ENCODE data around the gene CDH4.

CDH4 gene

DNA sequence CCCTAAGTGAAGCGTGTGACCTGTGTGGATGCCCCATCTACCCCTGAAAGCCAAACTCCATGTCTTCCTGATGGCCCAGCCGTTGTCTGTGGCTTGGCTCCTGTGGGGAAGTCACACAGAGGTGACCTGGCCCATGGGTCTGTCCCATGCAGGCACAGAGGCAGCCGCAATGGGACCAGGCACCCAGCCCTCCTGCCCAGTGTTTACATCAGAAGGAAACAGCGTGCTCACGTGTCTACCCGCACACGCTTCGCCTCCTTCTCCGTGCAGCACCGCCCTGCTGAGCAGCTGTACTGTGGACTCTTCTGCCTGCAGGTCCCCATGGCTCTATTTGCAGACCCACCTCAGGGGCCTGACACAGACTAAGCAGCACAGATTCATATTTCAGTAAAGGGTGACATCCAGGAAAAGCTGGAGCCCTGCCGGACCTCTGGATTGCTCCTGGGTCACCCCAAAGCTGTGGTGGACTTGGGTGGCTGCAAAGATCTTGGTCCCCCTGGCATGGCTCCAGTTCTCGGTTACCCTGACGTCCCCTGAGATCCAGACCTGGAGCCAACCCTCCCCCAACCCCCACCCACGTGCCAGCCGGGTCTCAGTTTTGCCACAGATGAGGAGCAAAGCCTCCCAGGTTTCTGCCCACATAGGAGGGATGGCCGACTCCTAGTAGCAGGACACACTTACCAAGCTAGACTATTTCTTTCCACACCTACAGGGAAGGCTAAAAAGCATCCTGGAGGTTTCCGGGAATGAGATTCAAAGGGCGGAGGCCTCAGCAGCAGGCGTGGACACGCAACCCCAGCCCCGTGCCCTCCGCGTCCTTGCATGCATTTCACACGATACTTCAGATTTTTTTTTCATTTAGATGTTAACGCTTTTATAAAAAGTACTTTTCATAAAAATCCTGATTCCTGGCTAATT lies 120.3 kb downstream of the CDH4 start:
- no peak overlapping the region for H3K4me3 ChIP-seq (ENCODE audit: low read depth, low read length)
- no peak overlapping the region for H3K9ac ChIP-seq (ENCODE audit: low read depth, low read length)
- H3K27me3 ChIP-seq (ENCODE audit: control insufficient read depth, insufficient read depth, low read length) = peaks cover 5% of the 10 kb centered on the region
- no peaks in the 10 kb centered on the region for H3K9me3 ChIP-seq (ENCODE audit: control insufficient read depth, insufficient read depth, low read length)
- no peaks in the 10 kb centered on the region for H3K4me1 ChIP-seq (ENCODE audit: control insufficient read depth, insufficient read depth, low read length)
- H3K36me3 ChIP-seq (ENCODE audit: control insufficient read depth, insufficient read depth, low read length) = no peaks in the 10 kb centered on the region

DNA sequence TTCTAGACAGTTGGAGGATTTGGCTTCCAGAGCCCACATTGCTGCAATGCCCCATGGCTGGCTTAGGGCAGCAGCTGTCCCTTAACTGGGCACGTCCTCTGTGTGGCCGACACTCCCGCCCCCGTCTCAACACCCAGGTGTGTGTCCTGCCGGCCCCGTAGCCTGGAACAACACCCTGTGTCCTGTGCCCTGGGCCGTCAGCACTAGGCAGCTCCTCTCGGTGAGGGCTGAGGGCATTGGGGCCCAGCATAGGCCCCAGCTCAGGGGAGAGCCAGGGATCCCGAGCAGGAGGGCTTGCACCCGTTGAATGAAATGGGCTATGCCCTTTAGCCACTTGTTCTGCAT lies 121.0 kb downstream of the CDH4 start:
- H3K4me1 ChIP-seq (ENCODE audit: control insufficient read depth, insufficient read depth, low read length) = no peaks in the 10 kb centered on the region
- no peak overlapping the region for H3K4me3 ChIP-seq (ENCODE audit: low read depth, low read length)
- H3K36me3 ChIP-seq (ENCODE audit: control insufficient read depth, insufficient read depth, low read length) = no peaks in the 10 kb centered on the region
- no peak overlapping the region for H3K9ac ChIP-seq (ENCODE audit: low read depth, low read length)
- H3K9me3 ChIP-seq (ENCODE audit: control insufficient read depth, insufficient read depth, low read length) = no peaks in the 10 kb centered on the region
- peaks cover 5% of the 10 kb centered on the region for H3K27me3 ChIP-seq (ENCODE audit: control insufficient read depth, insufficient read depth, low read length)

DNA sequence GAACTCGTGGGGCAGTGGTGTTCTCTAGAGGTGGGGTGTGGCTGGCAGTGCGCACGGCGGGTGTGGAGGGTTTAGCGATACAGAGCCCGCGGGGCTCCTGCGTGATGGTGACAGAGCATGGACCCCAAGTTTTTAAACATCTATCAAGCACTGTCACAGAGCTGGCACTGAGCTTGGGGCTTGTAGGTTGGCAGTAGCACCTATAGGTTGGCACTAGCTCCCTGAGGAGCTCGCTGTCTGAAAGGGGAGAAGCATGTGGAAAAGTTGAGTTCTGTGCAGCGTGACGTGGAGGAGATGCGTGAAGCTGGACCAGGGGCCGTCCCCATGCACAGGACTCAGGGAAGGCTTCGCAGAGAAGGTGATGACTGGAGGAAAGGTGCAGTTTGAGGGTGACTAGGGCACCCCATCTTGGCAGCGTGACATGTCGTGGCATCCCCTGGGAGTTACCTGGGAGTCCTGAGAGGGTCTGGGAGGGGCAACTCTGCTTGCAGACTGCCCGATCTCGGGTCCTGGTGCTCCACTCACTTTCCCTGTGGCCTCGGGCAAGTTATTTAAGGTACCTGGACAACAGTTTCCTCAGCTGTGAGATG lies 122.0 kb downstream of the CDH4 start:
- Histone ChIP-seq H3K9me3 (ENCODE audit: control insufficient read depth, insufficient read depth, low read length) (no peaks in the 10 kb centered on the region), H3K4me3 (ENCODE audit: low read depth, low read length) (no peak overlapping the region), H3K27me3 (ENCODE audit: control insufficient read depth, insufficient read depth, low read length) (peaks cover 5% of the 10 kb centered on the region), H3K9ac (ENCODE audit: low read depth, low read length) (no peak overlapping the region), H3K4me1 (ENCODE audit: control insufficient read depth, insufficient read depth, low read length) (no peaks in the 10 kb centered on the region), H3K36me3 (ENCODE audit: control insufficient read depth, insufficient read depth, low read length) (no peaks in the 10 kb centered on the region)

DNA sequence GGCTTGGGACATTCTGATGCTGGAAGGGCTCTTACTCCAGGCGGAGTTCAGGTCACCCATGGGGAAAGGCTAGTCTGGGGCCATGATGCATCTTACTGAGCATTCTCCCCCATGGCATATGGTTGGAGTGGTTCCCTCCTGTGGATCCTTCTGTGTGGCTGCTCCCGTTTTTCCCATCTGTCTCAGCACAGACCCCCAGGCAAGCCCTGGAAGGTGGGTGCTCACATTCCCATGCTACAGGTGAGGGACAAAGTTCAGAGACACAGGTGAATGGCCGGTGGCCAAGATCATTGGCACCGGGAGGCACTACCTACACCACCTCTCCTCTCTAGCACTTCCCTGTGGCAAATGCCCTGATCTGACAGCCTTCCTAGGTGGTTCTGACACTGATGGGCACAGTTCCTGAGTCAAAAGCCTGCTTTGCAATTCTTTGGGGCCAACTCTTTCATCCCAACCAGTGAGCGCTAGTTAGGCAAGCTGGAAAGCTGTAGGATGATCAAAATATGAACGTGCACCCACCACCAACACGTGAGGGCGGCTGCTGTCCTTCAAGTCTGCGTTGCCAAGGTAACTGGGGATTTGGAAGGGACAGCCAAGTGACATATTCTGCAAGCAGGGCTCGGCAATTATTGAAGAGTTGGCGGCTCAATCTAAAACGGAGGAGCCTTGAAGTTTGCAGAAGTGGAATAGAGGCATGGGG lies 124.6 kb downstream of the CDH4 start:
- H3K9ac ChIP-seq (ENCODE audit: low read depth, low read length) = no peak overlapping the region
- peaks cover 8% of the 10 kb centered on the region for H3K4me1 ChIP-seq (ENCODE audit: control insufficient read depth, insufficient read depth, low read length)
- peaks cover 5% of the 10 kb centered on the region for H3K27me3 ChIP-seq (ENCODE audit: control insufficient read depth, insufficient read depth, low read length)
- no peaks in the 10 kb centered on the region for H3K9me3 ChIP-seq (ENCODE audit: control insufficient read depth, insufficient read depth, low read length)
- H3K36me3 ChIP-seq (ENCODE audit: control insufficient read depth, insufficient read depth, low read length) = no peaks in the 10 kb centered on the region
- H3K4me3 ChIP-seq (ENCODE audit: low read depth, low read length) = no peak overlapping the region

DNA sequence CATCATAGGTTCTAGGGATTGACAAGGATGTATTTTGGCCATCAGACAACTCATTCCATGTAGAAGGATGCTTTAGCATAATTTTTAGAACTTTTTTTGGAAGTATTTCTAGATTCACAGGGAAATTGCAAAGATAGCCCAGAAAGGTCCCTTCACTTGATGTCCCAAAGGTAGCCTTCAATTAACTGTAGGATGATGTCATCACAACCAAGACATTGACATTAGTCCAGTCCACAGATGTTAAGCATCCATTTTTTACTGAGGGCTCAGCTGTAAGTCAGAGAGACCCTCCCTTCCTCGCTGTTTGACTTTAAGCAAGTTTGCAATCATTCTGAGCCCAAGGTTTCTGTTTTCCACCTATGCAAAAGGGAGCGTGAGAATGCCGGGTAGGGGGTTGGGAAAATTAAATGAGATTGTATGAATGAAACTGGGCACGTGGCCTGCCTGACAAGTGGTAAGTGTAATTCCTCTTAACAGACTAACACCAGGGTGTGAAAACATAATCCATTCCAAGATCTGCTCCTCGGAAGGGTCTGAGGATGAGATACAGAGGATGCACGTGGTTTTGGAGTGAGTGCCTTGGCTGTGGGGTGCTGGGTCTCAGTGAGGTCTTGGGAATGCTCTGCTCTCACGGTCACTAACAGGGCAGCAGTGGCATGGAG lies 126.8 kb downstream of the CDH4 start:
- Histone ChIP-seq H3K36me3 (ENCODE audit: control insufficient read depth, insufficient read depth, low read length) (no peaks in the 10 kb centered on the region), H3K9ac (ENCODE audit: low read depth, low read length) (no peak overlapping the region), H3K4me1 (ENCODE audit: control insufficient read depth, insufficient read depth, low read length) (peaks cover 8% of the 10 kb centered on the region), H3K27me3 (ENCODE audit: control insufficient read depth, insufficient read depth, low read length) (peaks cover 2% of the 10 kb centered on the region), H3K9me3 (ENCODE audit: control insufficient read depth, insufficient read depth, low read length) (peaks cover 3% of the 10 kb centered on the region), H3K4me3 (ENCODE audit: low read depth, low read length) (no peak overlapping the region)

DNA sequence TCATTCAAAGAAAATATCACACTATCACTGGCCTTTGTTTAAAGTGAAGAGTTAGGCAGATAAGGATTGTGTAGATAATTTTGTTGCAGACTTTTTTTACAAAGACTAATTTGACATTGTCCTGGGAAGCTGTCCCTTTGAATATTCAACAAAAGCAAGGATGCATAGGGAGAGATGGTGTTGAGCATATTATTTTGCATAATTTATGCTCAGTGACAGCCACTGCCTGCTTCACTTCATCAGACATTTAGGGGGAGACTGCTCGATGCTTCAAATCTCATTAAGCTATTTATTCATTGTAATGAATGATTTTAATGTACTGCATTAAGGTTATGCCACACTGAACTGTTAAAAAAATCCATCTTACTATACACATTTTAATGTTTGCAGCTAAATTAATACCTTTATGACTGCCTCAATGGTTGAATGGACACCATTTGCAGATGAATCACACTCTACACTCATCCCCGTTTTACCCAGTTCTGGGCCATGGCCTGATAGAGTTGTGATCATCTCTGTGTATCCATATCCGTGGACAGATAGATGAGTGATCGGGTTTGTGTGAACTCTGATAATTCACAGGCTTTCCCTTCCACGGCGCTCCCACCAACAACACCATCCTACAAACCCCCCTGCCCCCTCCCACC lies 128.0 kb downstream of the CDH4 start:
- H3K9me3 ChIP-seq (ENCODE audit: control insufficient read depth, insufficient read depth, low read length) = peaks cover 3% of the 10 kb centered on the region
- H3K4me3 ChIP-seq (ENCODE audit: low read depth, low read length) = no peak overlapping the region
- H3K9ac ChIP-seq (ENCODE audit: low read depth, low read length) = no peak overlapping the region
- no peaks in the 10 kb centered on the region for H3K27me3 ChIP-seq (ENCODE audit: control insufficient read depth, insufficient read depth, low read length)
- peaks cover 2% of the 10 kb centered on the region for H3K36me3 ChIP-seq (ENCODE audit: control insufficient read depth, insufficient read depth, low read length)
- H3K4me1 ChIP-seq (ENCODE audit: control insufficient read depth, insufficient read depth, low read length) = peaks cover 8% of the 10 kb centered on the region

DNA sequence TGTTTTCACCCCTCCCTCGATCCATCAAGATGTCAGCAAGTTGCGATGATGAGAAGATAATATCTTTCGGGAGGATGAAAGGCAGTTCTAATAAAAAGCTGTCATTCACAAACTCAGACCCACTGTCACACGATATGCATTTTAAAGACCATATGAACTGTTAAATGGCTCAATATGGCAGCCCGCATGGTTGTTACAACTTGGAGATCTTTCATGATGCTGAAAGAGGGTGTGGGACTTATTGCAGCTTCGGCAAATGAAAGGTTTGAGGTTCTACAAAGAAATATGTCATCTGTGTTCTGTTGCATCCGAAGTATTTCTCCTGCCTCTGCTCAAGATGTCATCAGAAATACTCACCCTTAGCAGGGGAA lies 128.5 kb downstream of the CDH4 start:
- H3K9ac ChIP-seq (ENCODE audit: low read depth, low read length) = no peak overlapping the region
- peaks cover 2% of the 10 kb centered on the region for H3K36me3 ChIP-seq (ENCODE audit: control insufficient read depth, insufficient read depth, low read length)
- H3K4me3 ChIP-seq (ENCODE audit: low read depth, low read length) = no peak overlapping the region
- peaks cover 3% of the 10 kb centered on the region for H3K9me3 ChIP-seq (ENCODE audit: control insufficient read depth, insufficient read depth, low read length)
- no peaks in the 10 kb centered on the region for H3K27me3 ChIP-seq (ENCODE audit: control insufficient read depth, insufficient read depth, low read length)
- H3K4me1 ChIP-seq (ENCODE audit: control insufficient read depth, insufficient read depth, low read length) = peaks cover 8% of the 10 kb centered on the region

DNA sequence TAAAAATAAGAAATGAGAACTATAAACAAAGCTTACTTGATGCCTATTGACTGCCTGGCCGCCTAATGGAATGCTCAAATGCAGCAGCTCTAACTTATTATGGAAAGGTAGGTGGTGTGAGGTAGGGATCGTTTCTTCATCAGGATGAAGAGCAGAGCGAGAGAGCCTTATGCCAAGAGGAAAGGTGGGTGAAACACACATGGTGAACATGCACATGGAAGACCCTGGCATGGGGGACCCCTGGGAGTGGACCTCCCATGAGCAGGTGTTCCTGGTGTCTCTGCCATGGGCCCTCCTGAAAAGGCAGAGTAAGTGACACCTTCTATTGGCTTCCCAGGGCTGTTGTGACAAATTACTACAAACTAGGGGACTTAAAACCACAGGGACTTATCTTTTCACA lies 130.1 kb downstream of the CDH4 start:
- Histone ChIP-seq H3K27me3 (ENCODE audit: control insufficient read depth, insufficient read depth, low read length) (no peaks in the 10 kb centered on the region), H3K9me3 (ENCODE audit: control insufficient read depth, insufficient read depth, low read length) (peaks cover 3% of the 10 kb centered on the region), H3K36me3 (ENCODE audit: control insufficient read depth, insufficient read depth, low read length) (peaks cover 2% of the 10 kb centered on the region), H3K9ac (ENCODE audit: low read depth, low read length) (no peak overlapping the region), H3K4me3 (ENCODE audit: low read depth, low read length) (no peak overlapping the region), H3K4me1 (ENCODE audit: control insufficient read depth, insufficient read depth, low read length) (peaks cover 8% of the 10 kb centered on the region)

DNA sequence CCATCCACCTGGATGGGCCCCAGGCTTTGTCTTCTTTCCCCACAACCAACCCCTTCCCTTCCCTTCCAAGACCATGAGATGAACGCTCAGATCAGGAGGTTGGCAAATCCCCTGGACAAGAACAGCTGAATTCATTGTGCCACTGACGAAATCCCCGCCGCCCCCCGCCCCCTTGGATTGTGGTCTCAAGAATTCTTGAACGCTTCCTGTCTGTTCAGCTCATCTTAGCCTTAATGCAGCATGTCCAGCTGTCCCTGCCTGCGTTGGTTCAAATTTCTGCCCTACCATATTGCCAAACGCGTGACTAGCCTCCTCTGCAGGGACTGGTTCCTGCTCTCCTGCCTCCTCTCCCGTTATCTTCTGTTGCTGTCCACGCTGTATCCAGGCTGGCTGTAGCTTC lies 133.2 kb downstream of the CDH4 start:
- peaks cover 3% of the 10 kb centered on the region for H3K9me3 ChIP-seq (ENCODE audit: control insufficient read depth, insufficient read depth, low read length)
- no peak overlapping the region for H3K9ac ChIP-seq (ENCODE audit: low read depth, low read length)
- peaks cover 4% of the 10 kb centered on the region for H3K4me1 ChIP-seq (ENCODE audit: control insufficient read depth, insufficient read depth, low read length)
- no peak overlapping the region for H3K4me3 ChIP-seq (ENCODE audit: low read depth, low read length)
- H3K27me3 ChIP-seq (ENCODE audit: control insufficient read depth, insufficient read depth, low read length) = no peaks in the 10 kb centered on the region
- H3K36me3 ChIP-seq (ENCODE audit: control insufficient read depth, insufficient read depth, low read length) = peaks cover 2% of the 10 kb centered on the region

DNA sequence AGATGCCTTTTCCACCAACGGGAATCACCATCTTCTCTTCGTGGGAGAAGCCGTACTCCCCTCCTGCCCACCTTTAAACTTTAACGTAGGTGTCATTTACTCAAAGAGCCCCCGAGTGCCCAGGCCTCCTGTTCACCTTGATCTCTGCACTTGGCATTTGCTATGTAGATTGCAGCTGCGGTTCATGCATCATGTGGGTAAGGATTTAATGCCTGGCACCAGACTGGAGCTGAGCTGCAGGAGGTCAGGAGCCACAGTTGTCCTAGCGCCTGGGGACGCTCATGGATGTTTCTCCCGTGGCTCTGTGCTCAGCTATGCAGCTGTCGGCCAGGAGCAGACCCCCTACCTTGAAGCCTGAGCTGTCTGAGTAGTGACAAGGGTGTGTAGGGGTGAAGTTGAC lies 133.7 kb downstream of the CDH4 start:
- Histone ChIP-seq H3K4me3 (ENCODE audit: low read depth, low read length) (no peak overlapping the region), H3K4me1 (ENCODE audit: control insufficient read depth, insufficient read depth, low read length) (peaks cover 4% of the 10 kb centered on the region)

DNA sequence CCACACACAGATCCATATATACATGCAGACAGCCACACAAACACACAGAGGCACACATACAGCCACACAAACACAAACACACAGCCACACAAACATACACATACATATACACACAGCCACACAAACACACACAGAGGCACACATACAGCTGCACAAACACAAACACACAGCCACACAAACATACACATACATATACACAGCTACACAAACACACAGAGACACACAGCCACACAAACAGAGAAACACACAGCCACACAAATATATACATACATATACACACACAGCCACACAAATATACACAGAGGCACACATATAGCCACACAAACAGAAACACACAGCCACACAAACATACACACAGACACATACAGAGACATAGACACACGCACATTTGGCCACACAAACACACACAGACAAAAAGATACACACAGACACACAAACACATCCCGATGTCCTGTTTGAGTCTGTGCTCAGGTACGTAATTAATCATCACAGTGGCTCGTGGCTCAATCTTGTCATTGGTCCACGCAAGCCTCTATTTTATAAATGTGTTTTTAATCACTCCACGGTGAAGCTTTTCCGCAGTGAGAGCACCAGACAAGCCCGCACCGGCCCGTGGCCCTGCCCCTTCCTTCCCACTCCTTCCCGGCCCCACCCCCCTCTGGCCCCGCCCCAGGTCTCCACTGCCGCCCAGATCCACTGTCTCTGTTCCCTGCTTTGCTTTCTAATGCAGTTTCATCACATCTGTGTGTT lies 135.3 kb downstream of the CDH4 start:
- Histone ChIP-seq H3K27me3 (ENCODE audit: control insufficient read depth, insufficient read depth, low read length) (no peaks in the 10 kb centered on the region), H3K9me3 (ENCODE audit: control insufficient read depth, insufficient read depth, low read length) (peaks cover 3% of the 10 kb centered on the region), H3K36me3 (ENCODE audit: control insufficient read depth, insufficient read depth, low read length) (peaks cover 2% of the 10 kb centered on the region), H3K9ac (ENCODE audit: low read depth, low read length) (no peak overlapping the region), H3K4me3 (ENCODE audit: low read depth, low read length) (peak overlapping the region; percentile 30), H3K4me1 (ENCODE audit: control insufficient read depth, insufficient read depth, low read length) (peaks cover 4% of the 10 kb centered on the region)

More for the DNA sequence above, 133.7 kb downstream of the CDH4 start:
- Histone ChIP-seq H3K9ac (ENCODE audit: low read depth, low read length) (no peak overlapping the region), H3K36me3 (ENCODE audit: control insufficient read depth, insufficient read depth, low read length) (peaks cover 2% of the 10 kb centered on the region), H3K9me3 (ENCODE audit: control insufficient read depth, insufficient read depth, low read length) (peaks cover 3% of the 10 kb centered on the region), H3K27me3 (ENCODE audit: control insufficient read depth, insufficient read depth, low read length) (no peaks in the 10 kb centered on the region)
